Breast epithelium (tissue), 4 donors: Measurements from ENCODE around the gene HIGD2A. TPM values are rescaled to one million over a fixed set of nuclear protein-coding genes. Genes with fewer than 3 reads are reported as not detected.
"Not testable (repeated sequence)": the region's sequence is repeated elsewhere in the genome, so short reads cannot be mapped to it uniquely, and the experiment has no call there.

Experiments used
- DNase-seq, 2 donors: peaks; one replicate each; pipeline ENCODE4 v3.0.0-alpha.2; 2019; ENCODE audit warnings: low spot score in 2 of 2
- H3K27ac ChIP-seq, 2 donors: fragments of 200-600 bp; sonication (generic) in 1 of 2; one replicate each; pipeline ENCODE4 v1.5.1; 2016 to 2019; ENCODE audit warnings: mild to moderate bottlenecking in 1 of 2
- H3K27me3 ChIP-seq, 2 donors: fragments of 200-600 bp; sonication (generic) in 1 of 2; one replicate each; pipeline versions ENCODE4 v1.5.1 to v1.6.0; 2017 to 2019; ENCODE audit warnings: control low read depth in 1 of 2, mild to moderate bottlenecking in 1 of 2
- H3K36me3 ChIP-seq: fragments of 200-600 bp; one replicate; pipeline ENCODE4 v1.5.1; 2019
- H3K4me1 ChIP-seq, 2 donors: fragments of 200-600 bp; sonication (generic); one replicate each; pipeline ENCODE4 v1.5.1; 2016 to 2019; ENCODE audit warnings: control low read depth in 1 of 2
- H3K4me3 ChIP-seq, 3 donors: fragments of 200-600 bp; sonication (generic); 1 replicate in 2 of 3; 2 replicates in 1 of 3; pipeline ENCODE4 v1.5.1; 2016 to 2019; ENCODE audit warnings: mild to moderate bottlenecking in 3 of 3, moderate library complexity in 2 of 3
- H3K9me3 ChIP-seq, 2 donors: fragments of 200-600 bp; sonication (generic) in 1 of 2; one replicate each; pipeline ENCODE4 v1.5.1; 2016 to 2019; ENCODE audit warnings: control low read depth in 1 of 2
- CTCF ChIP-seq, 3 donors: fragments of 450-650 bp; IDR thresholded peaks; one replicate each; pipeline ENCODE4 v1.5.1; 2016 to 2017; ENCODE audit warnings: antibody characterized with exemption in 3 of 3, mild to moderate bottlenecking in 3 of 3, moderate library complexity in 3 of 3
- POLR2A ChIP-seq: fragments of 450-650 bp; IDR thresholded peaks from one replicate; pipeline ENCODE4 v1.6.1; 2016; ENCODE audit warnings: antibody characterized with exemption, mild to moderate bottlenecking, moderate library complexity
- POLR2AphosphoS5 ChIP-seq, 3 donors: sonication (generic); formaldehyde crosslinking; IDR thresholded peaks; one replicate each; pipeline ENCODE4 v1.6.1; 2017; ENCODE audit warnings: antibody characterized with exemption in 3 of 3
- intact Hi-C: fragments of 100-400 bp; cut with DNase I; formaldehyde crosslinking; loops from one replicate; pipeline ENCODE4 v1.15.1; 2023; ENCODE audit warnings: low total_unique reads
- total RNA-seq, 3 donors: library from RNA; depleted of rRNA; stranded (reverse); fragments of >200 nt; gene quantifications; one replicate each; pipeline ENCODE4 v1.1.0, GENCODE V29; 2016

HIGD2A gene
- total RNA-seq, 3 donors from 2014 or later: 68.5 to 134 (median 80.2) TPM

GRCh38 chr5:176405656-176406435, 17.3 kb downstream of the HIGD2A start:
- Histone ChIP-seq H3K9me3 (no peaks in the 10 kb centered on the region), H3K36me3 (no peaks in the 10 kb centered on the region), H3K27me3 (no peaks in the 10 kb centered on the region), H3K27ac (no peak overlapping the region), H3K4me3 (no peak overlapping the region), H3K4me1 (no peaks in the 10 kb centered on the region)
- no peak for DNase-seq
- intact Hi-C loops: no loop called here
- no peak for TF ChIP-seq POLR2AphosphoS5 (IDR thresholded peaks at IDR 0.05)
- no peak for TF ChIP-seq CTCF (IDR thresholded peaks at IDR 0.05)
- TF ChIP-seq POLR2A: no peak

GRCh38 chr5:176406436-176407052, 18.0 kb downstream of the HIGD2A start:
- no peak for DNase-seq
- Histone ChIP-seq H3K27me3 (no peaks in the 10 kb centered on the region), H3K4me3 (no peak overlapping the region), H3K36me3 (no peaks in the 10 kb centered on the region), H3K27ac (no peak overlapping the region), H3K4me1 (no peaks in the 10 kb centered on the region), H3K9me3 (no peaks in the 10 kb centered on the region)
- TF ChIP-seq POLR2A (no peak), CTCF (IDR thresholded peaks at IDR 0.05) (no peak), POLR2AphosphoS5 (IDR thresholded peaks at IDR 0.05) (no peak)
- intact Hi-C loops: no loop called here

- Histone ChIP-seq H3K9me3 (no peaks in the 10 kb centered on the region), H3K27ac (no peak overlapping the region), H3K27me3 (no peaks in the 10 kb centered on the region), H3K4me3 (no peak overlapping the region), H3K36me3 (no peaks in the 10 kb centered on the region), H3K4me1 (no peaks in the 10 kb centered on the region)
- TF ChIP-seq POLR2AphosphoS5 (IDR thresholded peaks at IDR 0.05): no peak
- TF ChIP-seq POLR2A: no peak
- no peak for TF ChIP-seq CTCF (IDR thresholded peaks at IDR 0.05)
- no peak for DNase-seq
- intact Hi-C loops: loop anchor here (1.0 kb wide), 1 partner anchor 32 kb away; no protein-coding TSS in a partner anchor
Observed at GRCh38 chr5:176407456-176408251, 19.1 kb downstream of the HIGD2A start.

DNA sequence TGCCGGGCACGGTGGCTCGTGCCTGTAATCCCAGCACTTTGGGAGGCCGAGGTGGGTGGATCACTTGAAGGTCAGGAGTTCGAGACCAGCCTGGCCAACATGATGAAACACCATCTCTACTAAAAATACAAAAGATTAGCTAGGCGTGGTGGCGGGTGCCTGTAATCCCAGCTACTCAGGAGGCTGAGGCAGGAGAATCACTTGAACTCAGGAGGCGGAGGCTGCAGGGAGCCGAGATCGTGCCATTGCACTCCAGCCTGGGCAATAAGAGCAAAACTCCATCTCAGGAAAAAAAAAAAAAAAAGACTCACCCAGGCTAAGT, 19.7 kb downstream of the HIGD2A start:
- H3K4me1 ChIP-seq, H3K27me3 ChIP-seq, H3K4me3 ChIP-seq, H3K36me3 ChIP-seq, DNase-seq, H3K9me3 ChIP-seq, H3K27ac ChIP-seq: not testable (repeated sequence)
- intact Hi-C loops: loop anchor here (1.0 kb wide), 1 partner anchor 33 kb away; no protein-coding TSS in a partner anchor

DNA sequence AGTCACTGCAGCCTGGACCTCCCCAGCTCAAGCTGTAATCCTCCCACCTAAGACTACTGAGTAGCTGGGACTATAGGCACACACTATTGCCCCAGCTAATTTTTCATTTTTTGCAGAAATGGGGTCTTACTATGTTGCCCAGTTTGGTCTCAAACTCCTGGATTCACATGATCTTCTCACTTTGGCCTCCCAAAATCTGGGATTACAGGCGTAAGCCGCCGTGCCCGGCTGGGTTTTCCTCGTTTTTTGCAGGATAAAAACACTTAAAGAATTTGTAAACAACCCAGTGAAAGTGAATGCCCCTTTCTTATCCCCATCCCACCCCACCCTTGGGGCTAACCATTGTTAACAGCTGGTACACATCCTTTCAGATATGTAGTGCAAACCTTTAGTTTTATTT, 20.0 kb downstream of the HIGD2A start:
- no peak overlapping the region for H3K4me3 ChIP-seq
- H3K27me3 ChIP-seq: no peaks in the 10 kb centered on the region
- no peaks in the 10 kb centered on the region for H3K36me3 ChIP-seq
- H3K4me1 ChIP-seq: no peaks in the 10 kb centered on the region
- TF ChIP-seq CTCF (IDR thresholded peaks at IDR 0.05) (no peak), POLR2AphosphoS5 (IDR thresholded peaks at IDR 0.05) (no peak), POLR2A (no peak)
- no peaks in the 10 kb centered on the region for H3K9me3 ChIP-seq
- intact Hi-C loops: loop anchor here (1.0 kb wide), 1 partner anchor 33 kb away; no protein-coding TSS in a partner anchor
- no peak overlapping the region for H3K27ac ChIP-seq
- no peak for DNase-seq
